Body of pancreas (tissue), 4 donors: Measurements from ENCODE around the gene CCDC86. TPM values are rescaled to one million over a fixed set of nuclear protein-coding genes. Genes with fewer than 3 reads are reported as not detected.

Source experiments
- ATAC-seq: fragments of 150-250 bp; one replicate; pipeline ENCODE4 v1.9.1; 2016
- DNase-seq, 4 donors: peaks; one replicate each; pipeline ENCODE4 v3.0.0-alpha.2; 2019
- H3K27ac ChIP-seq, 4 donors: fragments of 200-600 bp; sonication (generic); 1 replicate in 3 of 4; 2 replicates in 1 of 4; pipeline versions ENCODE4 v1.5.1 to v1.6.1; 2016 to 2019; ENCODE audit warnings: mild to moderate bottlenecking in 1 of 4, mixed read lengths in 1 of 4, moderate library complexity in 1 of 4
- H3K27me3 ChIP-seq, 2 donors: fragments of 200-600 bp; sonication (generic); one replicate each; pipeline ENCODE4 v1.6.0; 2016; ENCODE audit warnings: mild to moderate bottlenecking in 1 of 2
- H3K36me3 ChIP-seq, 2 donors: fragments of 200-600 bp; sonication (generic); replicated peaks in 1 of 2; 2 replicates each; pipeline ENCODE4 v1.5.1; 2016; ENCODE audit warnings: low read depth in 2 of 2; ENCODE audit not compliant: insufficient read depth in 1 of 2
- H3K4me1 ChIP-seq: fragments of 200-600 bp; sonication (generic); one replicate; pipeline ENCODE4 v1.6.0; 2016
- H3K4me3 ChIP-seq, 2 donors: fragments of 200-600 bp; sonication (generic); 1 replicate in 1 of 2; 2 replicates in 1 of 2; pipeline ENCODE4 v1.5.1; 2016 to 2019
- H3K9me3 ChIP-seq, 3 donors: fragments of 200-600 bp; sonication (generic); 1 replicate in 2 of 3; 2 replicates in 1 of 3; pipeline ENCODE4 v1.5.1; 2016
- CTCF ChIP-seq, 7 experiments: fragments of 450-650 bp in 4 of 7; fragments of 200-600 bp in 3 of 7; sonication (generic) in 3 of 7; IDR thresholded peaks; one replicate each; pipeline ENCODE4 v1.5.1; 2016 to 2019; ENCODE audit warnings: antibody characterized with exemption in 7 of 7
- POLR2A ChIP-seq, 3 donors: fragments of 450-650 bp; IDR thresholded peaks; one replicate each; pipeline ENCODE4 v1.6.1; 2016; ENCODE audit warnings: antibody characterized with exemption in 3 of 3, mild to moderate bottlenecking in 2 of 3
- WGBS, 2 donors: methylation state at CpG; one replicate each; pipeline ENCODE4 v1.1.5; 2017; 5-methylcytosine and 5-hydroxymethylcytosine counted together
- intact Hi-C: fragments of 100-400 bp; cut with DNase I; formaldehyde crosslinking; loops from one replicate; pipeline ENCODE4 v1.15.1; 2023
- total RNA-seq, 2 donors: library from RNA; depleted of rRNA; stranded (reverse); fragments of >200 nt; gene quantifications; one replicate each; pipeline ENCODE4 v1.1.0, GENCODE V29; 2016

CCDC86 gene
- total RNA-seq, 2 donors from 2014 or later: 14.8 to 26.4 TPM

DNA sequence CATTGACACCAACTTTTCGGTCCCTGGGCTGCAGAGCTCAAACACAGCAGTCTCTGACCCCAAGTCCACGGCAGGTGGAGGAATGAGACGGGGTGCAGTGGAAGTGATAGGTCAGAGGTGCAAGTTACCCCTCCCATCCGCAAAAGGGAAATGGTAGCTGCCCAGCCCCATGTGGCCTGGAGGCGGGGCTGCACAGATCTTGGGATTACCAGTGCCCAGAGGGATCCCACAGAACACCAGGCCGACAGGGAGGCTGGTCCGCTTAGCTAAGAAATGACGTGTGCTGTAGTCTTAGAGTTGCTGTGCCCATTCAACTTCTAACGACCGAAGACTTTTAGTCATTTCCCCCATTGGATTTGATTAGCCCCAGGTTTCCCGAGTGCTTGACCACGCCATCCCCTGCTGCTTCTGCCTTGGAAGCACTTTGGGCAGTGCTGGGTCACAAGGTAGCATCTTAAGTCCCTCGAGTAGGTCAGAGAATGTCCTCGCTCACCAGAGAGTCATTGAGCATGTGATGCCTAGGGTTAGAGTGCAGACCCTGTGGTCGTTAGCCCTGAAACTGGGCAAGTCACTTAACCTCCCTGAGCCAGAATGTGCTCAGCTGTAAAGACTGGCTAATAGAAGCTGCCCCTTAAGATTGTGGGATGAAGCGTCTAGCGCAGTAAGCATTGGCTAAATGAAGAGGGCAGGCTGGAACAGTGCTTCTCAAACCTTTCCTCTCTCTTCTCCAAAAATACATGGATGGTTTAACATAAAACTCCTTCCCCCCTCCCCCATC is 9.6 kb downstream of the CCDC86 start:
- Histone ChIP-seq H3K27ac (peak overlapping the region in 3 of 4 donors; percentile 5 to 74 (median 67)), H3K9me3 (no peaks in the 10 kb centered on the region), H3K36me3 (peaks cover 0 to 4% of the 10 kb centered on the region in 2 donors), H3K4me1 (peaks cover 5% of the 10 kb centered on the region), H3K4me3 (no peak overlapping the region), H3K27me3 (no peaks in the 10 kb centered on the region)
- DNase-seq (no peak), ATAC-seq (no peak)
- no peak for TF ChIP-seq CTCF (IDR thresholded peaks at IDR 0.05)
- no peak for TF ChIP-seq POLR2A (IDR thresholded peaks at IDR 0.05)
- WGBS, 2 donors: 93 to 95% methylated on average over 9 to 17 of the region's 17 CpGs
- intact Hi-C loops: no loop called here

DNA sequence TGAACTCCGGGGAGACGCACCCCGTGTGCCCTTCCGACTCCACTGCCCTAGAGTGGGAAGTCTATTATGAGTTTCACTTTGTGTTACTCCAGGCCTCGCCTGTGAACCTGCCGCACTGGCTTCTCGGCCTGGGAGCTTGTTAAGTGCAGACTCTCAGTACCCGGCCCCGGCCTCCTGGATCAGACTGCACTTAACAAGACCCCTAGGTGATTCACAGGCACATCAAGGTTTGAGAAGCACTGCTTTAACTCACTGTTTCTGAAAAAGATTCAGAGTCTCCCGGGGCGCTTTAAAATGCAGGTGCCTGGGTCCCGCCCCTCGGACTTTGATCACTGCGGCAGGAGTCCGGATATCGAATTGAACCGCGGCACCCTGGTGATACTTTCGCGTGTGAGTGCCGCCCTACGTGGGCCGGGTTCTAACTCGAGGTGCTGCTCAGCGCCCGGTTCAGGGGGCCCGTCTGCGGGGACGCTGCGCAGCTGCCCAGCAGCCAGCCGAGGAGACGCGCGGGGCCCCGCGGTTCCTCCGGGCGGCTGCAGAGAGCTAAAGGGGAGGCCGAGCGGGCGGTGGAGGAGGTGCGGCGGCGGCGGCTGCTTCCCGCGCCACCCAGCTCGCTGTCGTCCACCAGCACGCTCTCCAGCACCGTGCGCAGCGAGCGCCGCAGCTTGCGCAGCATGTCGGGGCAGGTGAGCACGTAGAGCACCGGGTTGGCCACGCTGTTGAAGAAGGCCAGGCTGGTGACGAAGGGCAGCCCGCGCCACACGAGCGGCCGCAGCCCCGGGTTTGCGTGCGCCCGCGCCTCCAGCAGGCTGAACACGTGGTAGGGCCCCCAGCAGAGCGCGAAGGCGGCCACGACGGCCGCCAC is 10.4 kb downstream of the CCDC86 start:
- 17 to 25% methylated on average over 26 to 76 of the region's 78 CpGs for WGBS, 2 donors
- peak in 2 of 3 donors; percentile 16 to 41 for TF ChIP-seq POLR2A (IDR thresholded peaks at IDR 0.05)
- peak in 2 of 7 experiments; percentile 7 to 11 for TF ChIP-seq CTCF (IDR thresholded peaks at IDR 0.05)
- ATAC-seq: peak; percentile 73

GRCh38 chr11:60852982-60853950 is 11.4 kb downstream of the CCDC86 start:
- Histone ChIP-seq H3K9me3 (no peaks in the 10 kb centered on the region), H3K4me1 (peaks cover 5% of the 10 kb centered on the region), H3K36me3 (peaks cover 0 to 4% of the 10 kb centered on the region in 2 donors), H3K27ac (peak overlapping the region in 1 of 4 donors; percentile 74), H3K27me3 (no peaks in the 10 kb centered on the region), H3K4me3 (no peak overlapping the region)
- DNase-seq (no peak), ATAC-seq (no peak)
- TF ChIP-seq POLR2A (IDR thresholded peaks at IDR 0.05): no peak
- no peak for TF ChIP-seq CTCF (IDR thresholded peaks at IDR 0.05)
- intact Hi-C loops: no loop called here
- WGBS, 2 donors: 80 to 97% methylated on average over 18 to 65 of the region's 68 CpGs

More for the DNA sequence above, 10.4 kb downstream of the CCDC86 start:
- intact Hi-C loops: no loop called here
- Histone ChIP-seq H3K9me3 (no peaks in the 10 kb centered on the region), H3K4me3 (no peak overlapping the region), H3K27ac (peak overlapping the region; percentile 5 to 74 (median 57)), H3K4me1 (peaks cover 5% of the 10 kb centered on the region), H3K27me3 (no peaks in the 10 kb centered on the region), H3K36me3 (peaks cover 0 to 4% of the 10 kb centered on the region in 2 donors)
- peak; percentile 61 to 75 (median 62) for DNase-seq

DNA sequence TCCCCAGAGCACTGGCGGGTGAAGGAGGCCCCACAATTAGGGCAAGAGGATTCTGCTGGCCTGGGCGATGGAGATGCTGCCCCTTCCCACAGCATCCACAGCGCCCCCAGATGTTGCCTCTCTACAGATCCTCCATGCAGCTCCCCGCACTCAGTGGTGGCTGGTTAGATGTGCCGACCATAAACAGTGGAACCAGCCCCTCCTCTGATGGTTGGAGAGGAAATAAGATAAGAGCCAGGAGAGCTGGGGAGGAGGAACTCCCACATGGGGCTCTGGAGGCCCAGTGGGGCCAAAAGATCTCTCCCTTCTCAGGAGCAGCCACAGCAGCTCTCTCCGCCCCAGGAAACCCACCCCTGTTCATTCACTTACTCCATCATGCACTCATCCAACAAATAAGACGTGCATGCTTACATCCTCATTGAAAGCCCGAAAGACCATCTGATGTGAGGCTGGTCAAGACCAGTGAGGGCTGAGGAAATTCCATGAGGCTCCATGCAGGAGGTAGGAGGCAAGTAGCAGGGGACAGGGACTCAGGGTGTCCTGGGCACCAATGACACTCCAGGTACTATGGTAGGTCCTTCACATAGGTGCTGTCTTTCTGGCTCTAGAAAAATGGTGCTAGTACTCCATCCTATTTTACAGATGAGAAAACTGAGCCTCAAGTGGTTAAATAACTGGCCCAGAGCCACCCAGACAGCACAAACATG is 12.4 kb downstream of the CCDC86 start:
- TF ChIP-seq POLR2A (IDR thresholded peaks at IDR 0.05) (no peak), CTCF (IDR thresholded peaks at IDR 0.05) (no peak)
- 65 to 88% methylated on average over 8 of the region's 8 CpGs for WGBS, 2 donors
- Histone ChIP-seq H3K4me1 (peaks cover 5% of the 10 kb centered on the region), H3K27ac (no peak overlapping the region), H3K4me3 (no peak overlapping the region), H3K9me3 (no peaks in the 10 kb centered on the region), H3K36me3 (peaks cover 0 to 4% of the 10 kb centered on the region in 2 donors), H3K27me3 (no peaks in the 10 kb centered on the region)
- DNase-seq: no peak
- no peak for ATAC-seq
- intact Hi-C loops: no loop called here
